Stomach (tissue), 9 donors: ENCODE data around the gene ACRBP. TPM values are rescaled to one million over a fixed set of nuclear protein-coding genes. Genes with fewer than 3 reads are reported as not detected.
A peak's percentile ranks its signal among the peaks of the same experiment; 100 is the strongest.

Experiments
- DNase-seq, 2 donors: peaks; one replicate each; pipeline versions ENCODE4 v3.0.0 to v3.0.0-alpha.2; 2013 to 2019
- H3K27ac ChIP-seq, 5 donors: fragments of 200-600 bp in 4 of 5; sonication (generic) in 4 of 5; one replicate each; pipeline ENCODE4 v1.5.1; 2013 to 2019; ENCODE audit warnings: mild to moderate bottlenecking in 1 of 5, moderate library complexity in 1 of 5
- H3K27me3 ChIP-seq, 3 donors: fragments of 200-600 bp; sonication (generic); one replicate each; pipeline ENCODE4 v1.5.1; 2017 to 2019; ENCODE audit warnings: mixed run types in 1 of 3
- H3K36me3 ChIP-seq, 4 donors: fragments of 200-600 bp; sonication (generic); 1 replicate in 3 of 4; 2 replicates in 1 of 4; pipeline ENCODE4 v1.5.1; 2016 to 2019
- H3K4me1 ChIP-seq, 4 donors: fragments of 200-600 bp; sonication (generic); one replicate each; pipeline ENCODE4 v1.5.1; 2016 to 2019
- H3K4me3 ChIP-seq, 4 donors: fragments of 200-600 bp; sonication (generic) in 3 of 4; one replicate each; pipeline ENCODE4 v1.5.1; 2016 to 2019; ENCODE audit warnings: mild to moderate bottlenecking in 1 of 4
- H3K9me3 ChIP-seq, 4 donors: fragments of 200-600 bp; sonication (generic); one replicate each; pipeline ENCODE4 v1.5.1; 2016 to 2019
- CTCF ChIP-seq, 7 experiments: fragments of 450-650 bp in 4 of 7; fragments of 200-600 bp in 3 of 7; sonication (generic) in 3 of 7; IDR thresholded peaks; one replicate each; pipeline ENCODE4 v1.5.1; 2016 to 2019; ENCODE audit warnings: antibody characterized with exemption in 7 of 7, control low read depth in 2 of 7, mild to moderate bottlenecking in 1 of 7
- EP300 ChIP-seq: sonication (generic); formaldehyde crosslinking; IDR thresholded peaks from one replicate; pipeline ENCODE4 v1.6.1; 2017; ENCODE audit warnings: antibody characterized with exemption
- POLR2A ChIP-seq, 4 donors: fragments of 450-650 bp; IDR thresholded peaks; one replicate each; pipeline ENCODE4 v1.6.1; 2016; ENCODE audit warnings: antibody characterized with exemption in 4 of 4, control low read depth in 2 of 4, mild to moderate bottlenecking in 1 of 4, moderate library complexity in 1 of 4
- POLR2AphosphoS5 ChIP-seq, 3 donors: sonication (generic); formaldehyde crosslinking; IDR thresholded peaks; one replicate each; pipeline ENCODE4 v1.6.1; 2016; ENCODE audit warnings: antibody characterized with exemption in 3 of 3
- WGBS, 5 donors: extraction: QIAGEN DNeasy Blood & Tissue Kit in 3 of 5; methylation state at CpG; one replicate each; pipeline versions ENCODE4 v1.1.5 to v1.1.7; 2013 to 2018; 5-methylcytosine and 5-hydroxymethylcytosine counted together
- intact Hi-C: fragments of 100-400 bp; cut with DNase I; formaldehyde crosslinking; loops from one replicate; pipeline ENCODE4 v1.15.1; 2023; ENCODE audit warnings: low total_unique reads
- polyA plus RNA-seq, 3 donors: library from polyadenylated mRNA; stranded (reverse); fragments of 200-250 nt; gene quantifications; one replicate each; pipeline ENCODE4 v1.2.3, GENCODE V29; 2013
- total RNA-seq, 5 donors: library from RNA; depleted of rRNA; stranded (reverse); fragments of >200 nt; gene quantifications; one replicate each; pipeline versions ENCODE4 v1.1.0 to v1.2.3, GENCODE V29; 2014 to 2016
- donor health status: healthy with polysubstance abuse.
- donor health status: Bipolar disorder and iron deficiency.
- donor health status: healthy.

The ACRBP gene
- total and polyA plus RNA-seq, 8 donors = 0.31 to 6.4 (median 1.6) TPM; not detected in 3

DNA sequence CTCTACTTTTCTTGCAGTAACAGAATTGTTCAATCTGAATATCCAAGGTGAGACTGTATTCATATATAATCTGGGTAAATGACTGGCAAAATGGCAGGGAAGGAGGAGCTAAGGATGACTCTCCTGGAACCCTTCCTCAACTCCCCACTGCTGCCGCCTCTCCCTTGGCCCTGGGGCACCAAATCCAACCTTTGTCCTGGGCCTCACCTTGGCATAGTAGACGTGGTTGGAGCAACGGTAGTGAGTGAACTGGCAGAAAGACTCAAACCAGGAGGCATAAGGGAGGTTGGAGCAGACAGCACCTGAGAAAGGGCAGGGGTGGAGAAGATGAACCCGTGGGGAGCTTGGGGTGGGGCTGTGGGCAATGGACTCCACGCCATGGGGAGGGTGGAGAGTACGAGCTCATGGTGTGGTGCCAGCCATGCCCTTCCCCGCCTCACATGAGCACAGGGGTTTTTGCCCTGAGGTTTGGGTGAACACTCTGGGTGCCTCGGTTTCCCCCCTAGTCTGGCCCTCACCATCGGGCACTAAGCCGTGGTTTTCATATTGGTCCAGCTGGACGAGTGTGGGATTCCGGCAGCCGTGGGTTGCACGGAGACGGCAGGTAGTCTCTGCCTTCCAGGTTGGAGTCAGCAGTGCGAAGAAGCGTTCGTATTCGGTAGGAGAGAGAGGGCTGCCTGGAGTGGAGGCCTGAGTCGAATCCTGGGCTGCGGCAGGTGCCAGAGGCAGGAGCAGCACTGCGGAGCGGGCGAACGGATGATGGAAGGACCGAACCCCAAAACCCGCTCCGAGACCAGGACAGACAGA, 753 bp downstream of the ACRBP start:
- H3K9me3 ChIP-seq = no peaks in the 10 kb centered on the region
- H3K4me1 ChIP-seq = peaks cover 7 to 19% (median 15%) of the 10 kb centered on the region in 4 donors
- H3K27ac ChIP-seq = peak overlapping the region in 3 of 5 donors; percentile 62 to 81 (median 73)
- intact Hi-C loops = no loop called here
- no peaks in the 10 kb centered on the region for H3K27me3 ChIP-seq
- no peak for TF ChIP-seq EP300
- no peak for TF ChIP-seq CTCF (IDR thresholded peaks at IDR 0.05)
- TF ChIP-seq POLR2A (IDR thresholded peaks at IDR 0.05) = no peak
- no peak for TF ChIP-seq POLR2AphosphoS5 (IDR thresholded peaks at IDR 0.05)
- H3K36me3 ChIP-seq = peaks cover 14 to 37% (median 37%) of the 10 kb centered on the region in 4 donors
- peak overlapping the region; percentile 48 to 57 (median 50) for H3K4me3 ChIP-seq
- no peak for DNase-seq
- 51 to 65% (median 58%) methylated on average over 21 to 28 of the region's 28 CpGs for WGBS, 5 donors

- TF ChIP-seq POLR2A (IDR thresholded peaks at IDR 0.05) = no peak
- no peak for TF ChIP-seq POLR2AphosphoS5 (IDR thresholded peaks at IDR 0.05)
- TF ChIP-seq EP300 = no peak
- TF ChIP-seq CTCF (IDR thresholded peaks at IDR 0.05) = no peak
- WGBS, 5 donors = 25 to 41% (median 33%) methylated on average over 5 of the region's 5 CpGs
- Histone ChIP-seq H3K4me3 (no peak overlapping the region), H3K9me3 (no peaks in the 10 kb centered on the region), H3K27ac (peak overlapping the region in 1 of 5 donors; percentile 15), H3K36me3 (peaks cover 3 to 22% (median 21%) of the 10 kb centered on the region in 4 donors), H3K27me3 (peaks cover 0 to 4% (median 0%) of the 10 kb centered on the region in 3 donors), H3K4me1 (peaks cover 7 to 19% (median 15%) of the 10 kb centered on the region in 4 donors)
- peak in 1 of 2 donors; percentile 72 for DNase-seq
- intact Hi-C loops = no loop called here
Measured at GRCh38 chr12:6644903-6645302, 2.3 kb downstream of the ACRBP start.

GRCh38 chr12:6644257-6644596, 3.0 kb downstream of the ACRBP start:
- no peaks in the 10 kb centered on the region for H3K9me3 ChIP-seq
- TF ChIP-seq POLR2A (IDR thresholded peaks at IDR 0.05) (no peak), CTCF (IDR thresholded peaks at IDR 0.05) (no peak), POLR2AphosphoS5 (IDR thresholded peaks at IDR 0.05) (no peak), EP300 (no peak)
- WGBS, 5 donors = 65 to 78% (median 72%) methylated on average over 6 of the region's 6 CpGs
- intact Hi-C loops = no loop called here
- H3K27me3 ChIP-seq = peaks cover 0 to 6% (median 0%) of the 10 kb centered on the region in 3 donors
- H3K36me3 ChIP-seq = peaks cover 3 to 15% (median 14%) of the 10 kb centered on the region in 4 donors
- DNase-seq = no peak
- H3K4me3 ChIP-seq = no peak overlapping the region
- peaks cover 7 to 20% (median 15%) of the 10 kb centered on the region in 4 donors for H3K4me1 ChIP-seq
- peak overlapping the region in 3 of 5 donors; percentile 1 to 47 (median 15) for H3K27ac ChIP-seq

DNA sequence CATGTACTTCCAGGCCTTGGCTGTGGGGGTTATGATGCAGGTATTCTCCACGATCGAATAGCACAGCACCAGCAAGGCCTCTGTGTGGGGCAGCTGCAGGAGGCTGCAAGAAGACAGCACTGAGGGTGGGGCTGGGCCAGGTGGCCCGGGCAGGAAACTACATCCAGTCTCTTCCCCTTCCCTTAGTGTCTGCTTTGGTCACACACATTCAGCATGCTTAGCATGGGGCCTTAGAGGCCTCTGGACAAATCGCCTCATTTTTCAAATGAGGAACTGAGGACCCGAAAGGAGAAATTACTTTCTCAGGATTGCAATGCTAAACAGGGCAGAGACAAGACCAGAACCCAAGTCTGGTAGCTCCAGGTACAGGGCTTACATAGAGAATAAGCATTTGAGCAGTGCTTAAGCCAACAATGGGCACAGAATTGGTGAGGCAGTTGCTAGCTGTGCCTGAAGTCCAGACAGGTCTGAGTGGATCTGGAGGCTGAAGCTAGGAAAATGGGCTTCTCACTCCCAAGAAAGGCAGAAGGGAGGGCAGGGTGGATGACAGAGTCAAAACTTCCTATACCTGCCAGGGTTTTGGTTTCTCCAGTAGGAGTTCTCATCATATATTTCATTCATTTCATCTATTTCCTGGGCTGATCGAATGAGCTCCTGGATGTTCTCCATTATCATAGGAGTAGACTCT, 3.5 kb downstream of the ACRBP start:
- H3K27ac ChIP-seq = peak overlapping the region in 2 of 5 donors; percentile 1 to 47
- H3K36me3 ChIP-seq = peaks cover 3 to 10% (median 9%) of the 10 kb centered on the region in 4 donors
- intact Hi-C loops = no loop called here
- 70 to 90% (median 89%) methylated on average over 6 of the region's 6 CpGs for WGBS, 5 donors
- peaks cover 0 to 6% (median 0%) of the 10 kb centered on the region in 3 donors for H3K27me3 ChIP-seq
- TF ChIP-seq CTCF (IDR thresholded peaks at IDR 0.05) (no peak), POLR2AphosphoS5 (IDR thresholded peaks at IDR 0.05) (no peak), POLR2A (IDR thresholded peaks at IDR 0.05) (no peak), EP300 (no peak)
- no peak overlapping the region for H3K4me3 ChIP-seq
- H3K4me1 ChIP-seq = peaks cover 7 to 24% (median 15%) of the 10 kb centered on the region in 4 donors
- H3K9me3 ChIP-seq = no peaks in the 10 kb centered on the region
- DNase-seq = no peak
